ENCODE measurements around the gene ACVRL1. TPM values are rescaled to one million over a fixed set of nuclear protein-coding genes. Genes with fewer than 3 reads are reported as not detected.

The ACVRL1 gene
- total RNA-seq, 2 donors from 2014 or later = not detected

GRCh38 chr12:51910168-51910567, 2.9 kb downstream of the ACVRL1 start:
- H3K36me3 Mint-ChIP-seq (ENCODE audit: low read depth) = peaks cover 4% of the 10 kb centered on the region
- peaks cover 2% of the 10 kb centered on the region for H3K4me1 Mint-ChIP-seq
- H3K4me3 Mint-ChIP-seq = no peak overlapping the region
- peaks cover 50% of the 10 kb centered on the region for H3K27me3 Mint-ChIP-seq
- no peaks in the 10 kb centered on the region for H3K9me3 ChIP-seq (ENCODE audit: control insufficient read depth, low read length, poor library complexity, severe bottlenecking)
- DNase-seq (no peak), ATAC-seq (no peak)
- H3K27ac Mint-ChIP-seq = no peak overlapping the region

GRCh38 chr12:51910691-51911090, 3.4 kb downstream of the ACVRL1 start:
- Mint-ChIP-seq H3K4me1 (peaks cover 2% of the 10 kb centered on the region), H3K27ac (no peak overlapping the region), H3K27me3 (peaks cover 51% of the 10 kb centered on the region), H3K36me3 (ENCODE audit: low read depth) (peaks cover 4% of the 10 kb centered on the region), H3K4me3 (no peak overlapping the region)
- ATAC-seq = no peak
- no peak for DNase-seq
- H3K9me3 ChIP-seq (ENCODE audit: control insufficient read depth, low read length, poor library complexity, severe bottlenecking) = no peaks in the 10 kb centered on the region

GRCh38 chr12:51911307-51911706, 4.0 kb downstream of the ACVRL1 start:
- no peak overlapping the region for H3K4me3 Mint-ChIP-seq
- no peaks in the 10 kb centered on the region for H3K9me3 ChIP-seq (ENCODE audit: control insufficient read depth, low read length, poor library complexity, severe bottlenecking)
- H3K27me3 Mint-ChIP-seq = peaks cover 46% of the 10 kb centered on the region
- H3K4me1 Mint-ChIP-seq = no peaks in the 10 kb centered on the region
- no peak for DNase-seq
- ATAC-seq = no peak
- H3K27ac Mint-ChIP-seq = no peak overlapping the region
- peaks cover 4% of the 10 kb centered on the region for H3K36me3 Mint-ChIP-seq (ENCODE audit: low read depth)

GRCh38 chr12:51911788-51912711, 4.7 kb downstream of the ACVRL1 start:
- Mint-ChIP-seq H3K4me1 (no peaks in the 10 kb centered on the region), H3K4me3 (no peak overlapping the region), H3K36me3 (ENCODE audit: low read depth) (peaks cover 4% of the 10 kb centered on the region), H3K27me3 (peaks cover 42% of the 10 kb centered on the region), H3K27ac (no peak overlapping the region)
- ATAC-seq = no peak
- DNase-seq = no peak
- no peaks in the 10 kb centered on the region for H3K9me3 ChIP-seq (ENCODE audit: control insufficient read depth, low read length, poor library complexity, severe bottlenecking)

GRCh38 chr12:51913071-51914033, 6.0 kb downstream of the ACVRL1 start:
- no peak overlapping the region for H3K4me3 Mint-ChIP-seq
- H3K4me1 Mint-ChIP-seq = no peaks in the 10 kb centered on the region
- peaks cover 35% of the 10 kb centered on the region for H3K27me3 Mint-ChIP-seq
- peak overlapping the region; percentile 69 for H3K27ac Mint-ChIP-seq
- H3K36me3 Mint-ChIP-seq (ENCODE audit: low read depth) = no peaks in the 10 kb centered on the region
- ATAC-seq = no peak
- H3K9me3 ChIP-seq (ENCODE audit: control insufficient read depth, low read length, poor library complexity, severe bottlenecking) = no peaks in the 10 kb centered on the region
- no peak for DNase-seq

- no peaks in the 10 kb centered on the region for H3K36me3 Mint-ChIP-seq (ENCODE audit: low read depth)
- DNase-seq = no peak
- H3K4me1 Mint-ChIP-seq = no peaks in the 10 kb centered on the region
- no peak for ATAC-seq
- H3K27me3 Mint-ChIP-seq = peaks cover 26% of the 10 kb centered on the region
- H3K9me3 ChIP-seq (ENCODE audit: control insufficient read depth, low read length, poor library complexity, severe bottlenecking) = no peaks in the 10 kb centered on the region
- H3K4me3 Mint-ChIP-seq = no peak overlapping the region
- H3K27ac Mint-ChIP-seq = peak overlapping the region; percentile 69
Observed at GRCh38 chr12:51914034-51914923, 7.0 kb downstream of the ACVRL1 start.

GRCh38 chr12:51915003-51915625, 7.8 kb downstream of the ACVRL1 start:
- no peaks in the 10 kb centered on the region for H3K4me1 Mint-ChIP-seq
- no peak overlapping the region for H3K27ac Mint-ChIP-seq
- ATAC-seq = no peak
- no peak for DNase-seq
- no peaks in the 10 kb centered on the region for H3K36me3 Mint-ChIP-seq (ENCODE audit: low read depth)
- no peak overlapping the region for H3K4me3 Mint-ChIP-seq
- H3K9me3 ChIP-seq (ENCODE audit: control insufficient read depth, low read length, poor library complexity, severe bottlenecking) = no peaks in the 10 kb centered on the region
- H3K27me3 Mint-ChIP-seq = peaks cover 18% of the 10 kb centered on the region

- DNase-seq (no peak), ATAC-seq (no peak)
- Mint-ChIP-seq H3K4me3 (no peak overlapping the region), H3K4me1 (peaks cover 2% of the 10 kb centered on the region), H3K27ac (no peak overlapping the region), H3K36me3 (ENCODE audit: low read depth) (peaks cover 2% of the 10 kb centered on the region), H3K27me3 (peaks cover 17% of the 10 kb centered on the region)
- no peaks in the 10 kb centered on the region for H3K9me3 ChIP-seq (ENCODE audit: control insufficient read depth, low read length, poor library complexity, severe bottlenecking)
Observed at GRCh38 chr12:51915951-51916350, 8.6 kb downstream of the ACVRL1 start.

GRCh38 chr12:51917041-51917590, 9.8 kb downstream of the ACVRL1 start:
- H3K27ac Mint-ChIP-seq = no peak overlapping the region
- no peak for ATAC-seq
- DNase-seq = no peak
- no peaks in the 10 kb centered on the region for H3K9me3 ChIP-seq (ENCODE audit: control insufficient read depth, low read length, poor library complexity, severe bottlenecking)
- H3K36me3 Mint-ChIP-seq (ENCODE audit: low read depth) = peaks cover 2% of the 10 kb centered on the region
- no peak overlapping the region for H3K4me3 Mint-ChIP-seq
- peaks cover 16% of the 10 kb centered on the region for H3K27me3 Mint-ChIP-seq
- H3K4me1 Mint-ChIP-seq = peaks cover 2% of the 10 kb centered on the region

GRCh38 chr12:51917746-51918453, 10.6 kb downstream of the ACVRL1 start:
- Mint-ChIP-seq H3K27me3 (peaks cover 12% of the 10 kb centered on the region), H3K4me1 (peaks cover 2% of the 10 kb centered on the region), H3K36me3 (ENCODE audit: low read depth) (peaks cover 2% of the 10 kb centered on the region), H3K27ac (no peak overlapping the region), H3K4me3 (no peak overlapping the region)
- ATAC-seq (no peak), DNase-seq (no peak)
- H3K9me3 ChIP-seq (ENCODE audit: control insufficient read depth, low read length, poor library complexity, severe bottlenecking) = no peaks in the 10 kb centered on the region

- DNase-seq (no peak), ATAC-seq (no peak)
- no peak overlapping the region for H3K4me3 Mint-ChIP-seq
- peak overlapping the region; percentile 57 for H3K27ac Mint-ChIP-seq
- no peaks in the 10 kb centered on the region for H3K9me3 ChIP-seq (ENCODE audit: control insufficient read depth, low read length, poor library complexity, severe bottlenecking)
- peaks cover 8% of the 10 kb centered on the region for H3K4me1 Mint-ChIP-seq
- H3K36me3 Mint-ChIP-seq (ENCODE audit: low read depth) = peaks cover 2% of the 10 kb centered on the region
- H3K27me3 Mint-ChIP-seq = peaks cover 5% of the 10 kb centered on the region
Observed at GRCh38 chr12:51920046-51920445, 12.7 kb downstream of the ACVRL1 start.

Measured in T-helper 17 cell (primary cell).